Testis (tissue), 3 donors: ENCODE data around the gene SH3YL1. TPM values are rescaled to one million over a fixed set of nuclear protein-coding genes. Genes with fewer than 3 reads are reported as not detected.

Experiments used
- DNase-seq: peaks from one replicate; pipeline ENCODE4 v3.0.0-alpha.2; 2019
- H3K27ac ChIP-seq, 2 donors: fragments of 200-600 bp; sonication (generic); one replicate each; pipeline ENCODE4 v1.5.1; 2019
- H3K27me3 ChIP-seq: fragments of 200-600 bp; sonication (generic); one replicate; pipeline ENCODE4 v1.5.1; 2019
- H3K36me3 ChIP-seq: fragments of 200-600 bp; sonication (generic); one replicate; pipeline ENCODE4 v1.5.1; 2017; ENCODE audit warnings: low read depth; ENCODE audit errors: missing control alignments
- H3K4me1 ChIP-seq: fragments of 200-600 bp; sonication (generic); one replicate; pipeline ENCODE4 v1.5.1; 2019
- H3K4me3 ChIP-seq, 2 donors: fragments of 200-600 bp; sonication (generic); one replicate each; pipeline ENCODE4 v1.5.1; 2017 to 2019
- H3K9me3 ChIP-seq: fragments of 200-600 bp; sonication (generic); one replicate; pipeline ENCODE4 v1.5.1; 2017
- POLR2A ChIP-seq: fragments of 450-650 bp; IDR thresholded peaks from one replicate; pipeline ENCODE4 v1.6.1; 2017; ENCODE audit warnings: antibody characterized with exemption, mild to moderate bottlenecking, moderate library complexity
- WGBS, 2 donors: methylation state at CpG; one replicate each; pipeline ENCODE4 v1.1.5; 2018; 5-methylcytosine and 5-hydroxymethylcytosine counted together
- intact Hi-C: fragments of 100-400 bp; cut with DNase I; formaldehyde crosslinking; loops from one replicate; pipeline ENCODE4 v1.15.1; 2023; ENCODE audit warnings: low total_unique reads
- polyA plus RNA-seq: library from polyadenylated mRNA; stranded (reverse); fragments of 350-450 nt; fragmentation: Illumina TruSeq; extraction: RNeasy Lipid Tissue Mini Kit (QIAGEN cat#74804); gene quantifications from one replicate; pipeline ENCODE4 v1.2.3, GENCODE V29; 2014; ENCODE audit warnings: low read depth, low replicate concordance; ENCODE audit not compliant: insufficient read depth
- total RNA-seq, 2 donors: library from RNA; depleted of rRNA; stranded (reverse); fragments of >200 nt; gene quantifications; one replicate each; pipeline ENCODE4 v1.2.3, GENCODE V29; 2016
- TF ChIP-seq, protein P1 (sequence below), 3 experiments: fragments of 450-650 bp in 2 of 3; fragments of 200-600 bp in 1 of 3; sonication (generic) in 1 of 3; IDR thresholded peaks; one replicate each; pipeline ENCODE4 v1.5.1; 2016 to 2019; ENCODE audit warnings: antibody characterized with exemption in 3 of 3, mild to moderate bottlenecking in 2 of 3, moderate library complexity in 1 of 3

The SH3YL1 gene
- total and polyA plus RNA-seq, 3 donors from 2014 or later = 55.0 to 92.3 (median 73.7) TPM

DNA sequence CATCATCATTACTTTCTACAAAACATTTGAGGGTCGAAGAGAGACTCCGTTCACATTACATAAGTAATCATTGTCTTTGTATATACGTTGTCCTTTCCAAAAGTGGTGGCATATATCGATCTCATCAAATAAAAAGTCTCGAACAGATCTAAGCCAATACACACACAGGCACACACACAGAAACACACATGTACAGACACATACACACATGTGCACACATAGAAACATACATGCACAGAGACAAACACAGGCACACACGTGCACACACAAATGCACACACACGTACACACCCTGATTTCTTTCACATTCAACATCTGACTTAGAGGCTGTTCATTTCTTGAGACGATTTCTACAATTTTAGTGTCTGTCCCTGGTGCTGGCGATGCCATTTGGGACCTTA, 41.5 kb upstream of the SH3YL1 start:
- TF ChIP-seq POLR2A = no peak
- TF ChIP-seq, protein P1, sequence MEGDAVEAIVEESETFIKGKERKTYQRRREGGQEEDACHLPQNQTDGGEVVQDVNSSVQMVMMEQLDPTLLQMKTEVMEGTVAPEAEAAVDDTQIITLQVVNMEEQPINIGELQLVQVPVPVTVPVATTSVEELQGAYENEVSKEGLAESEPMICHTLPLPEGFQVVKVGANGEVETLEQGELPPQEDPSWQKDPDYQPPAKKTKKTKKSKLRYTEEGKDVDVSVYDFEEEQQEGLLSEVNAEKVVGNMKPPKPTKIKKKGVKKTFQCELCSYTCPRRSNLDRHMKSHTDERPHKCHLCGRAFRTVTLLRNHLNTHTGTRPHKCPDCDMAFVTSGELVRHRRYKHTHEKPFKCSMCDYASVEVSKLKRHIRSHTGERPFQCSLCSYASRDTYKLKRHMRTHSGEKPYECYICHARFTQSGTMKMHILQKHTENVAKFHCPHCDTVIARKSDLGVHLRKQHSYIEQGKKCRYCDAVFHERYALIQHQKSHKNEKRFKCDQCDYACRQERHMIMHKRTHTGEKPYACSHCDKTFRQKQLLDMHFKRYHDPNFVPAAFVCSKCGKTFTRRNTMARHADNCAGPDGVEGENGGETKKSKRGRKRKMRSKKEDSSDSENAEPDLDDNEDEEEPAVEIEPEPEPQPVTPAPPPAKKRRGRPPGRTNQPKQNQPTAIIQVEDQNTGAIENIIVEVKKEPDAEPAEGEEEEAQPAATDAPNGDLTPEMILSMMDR (IDR thresholded peaks at IDR 0.05) = no peak
- intact Hi-C loops = no loop called here
- 92% methylated on average over 9 of the region's 9 CpGs for WGBS, 2 donors
- no peak overlapping the region for H3K4me3 ChIP-seq
- H3K4me1 ChIP-seq = no peaks in the 10 kb centered on the region
- H3K27me3 ChIP-seq = no peaks in the 10 kb centered on the region
- DNase-seq = no peak
- no peaks in the 10 kb centered on the region for H3K9me3 ChIP-seq
- no peak overlapping the region for H3K27ac ChIP-seq
- H3K36me3 ChIP-seq = no peaks in the 10 kb centered on the region

DNA sequence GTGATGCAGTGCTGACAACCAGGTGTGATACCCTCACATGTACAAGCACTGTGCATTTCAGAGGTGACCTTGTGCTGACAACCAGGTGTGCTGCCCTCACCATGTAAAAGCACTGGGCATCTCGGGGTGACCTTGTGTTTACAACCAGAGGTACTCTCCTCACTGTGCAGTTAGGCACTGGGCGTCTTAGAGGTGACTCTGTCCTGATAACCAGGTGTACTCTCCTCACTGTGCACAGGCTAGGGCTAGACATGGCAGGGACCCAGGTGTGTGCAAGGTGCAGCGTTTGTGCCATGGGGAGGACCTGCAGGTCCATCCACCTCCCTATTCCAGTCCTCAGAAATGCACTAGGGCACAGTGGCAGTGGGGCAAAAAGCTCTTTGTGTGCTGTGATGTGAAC, 32.5 kb upstream of the SH3YL1 start:
- H3K36me3 ChIP-seq = no peaks in the 10 kb centered on the region
- no peak overlapping the region for H3K27ac ChIP-seq
- WGBS, 2 donors = 74 to 77% methylated on average over 3 of the region's 3 CpGs
- DNase-seq = no peak
- intact Hi-C loops = no loop called here
- H3K27me3 ChIP-seq = no peaks in the 10 kb centered on the region
- H3K9me3 ChIP-seq = no peaks in the 10 kb centered on the region
- H3K4me1 ChIP-seq = no peaks in the 10 kb centered on the region
- TF ChIP-seq, protein P1 (IDR thresholded peaks at IDR 0.05) = no peak
- TF ChIP-seq POLR2A = no peak
- H3K4me3 ChIP-seq = no peak overlapping the region

DNA sequence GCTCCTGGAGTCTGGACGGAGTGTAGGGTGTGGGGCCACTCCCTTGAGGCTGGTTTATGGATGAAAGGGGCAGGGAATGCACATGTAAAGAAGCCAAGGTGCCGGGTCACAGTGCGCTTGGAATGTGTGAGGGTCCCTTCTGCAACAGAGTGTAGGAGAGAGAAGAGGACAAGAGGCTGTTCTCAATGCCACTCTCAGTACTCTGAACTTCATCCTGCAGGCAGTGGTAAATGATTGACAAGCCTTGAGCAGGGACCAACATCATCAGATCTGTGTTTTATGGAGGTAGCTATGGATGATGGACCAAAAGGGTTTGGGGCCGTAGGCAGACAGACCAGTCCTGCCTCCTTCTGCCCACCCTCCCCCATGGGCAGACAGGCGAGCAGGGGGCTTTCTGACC, 31.3 kb upstream of the SH3YL1 start:
- DNase-seq = no peak
- Histone ChIP-seq H3K27me3 (no peaks in the 10 kb centered on the region), H3K4me1 (no peaks in the 10 kb centered on the region), H3K9me3 (no peaks in the 10 kb centered on the region), H3K36me3 (no peaks in the 10 kb centered on the region), H3K27ac (no peak overlapping the region), H3K4me3 (no peak overlapping the region)
- 87 to 91% methylated on average over 5 of the region's 5 CpGs for WGBS, 2 donors
- intact Hi-C loops = no loop called here
- TF ChIP-seq POLR2A = no peak
- TF ChIP-seq, protein P1 (IDR thresholded peaks at IDR 0.05) = no peak

DNA sequence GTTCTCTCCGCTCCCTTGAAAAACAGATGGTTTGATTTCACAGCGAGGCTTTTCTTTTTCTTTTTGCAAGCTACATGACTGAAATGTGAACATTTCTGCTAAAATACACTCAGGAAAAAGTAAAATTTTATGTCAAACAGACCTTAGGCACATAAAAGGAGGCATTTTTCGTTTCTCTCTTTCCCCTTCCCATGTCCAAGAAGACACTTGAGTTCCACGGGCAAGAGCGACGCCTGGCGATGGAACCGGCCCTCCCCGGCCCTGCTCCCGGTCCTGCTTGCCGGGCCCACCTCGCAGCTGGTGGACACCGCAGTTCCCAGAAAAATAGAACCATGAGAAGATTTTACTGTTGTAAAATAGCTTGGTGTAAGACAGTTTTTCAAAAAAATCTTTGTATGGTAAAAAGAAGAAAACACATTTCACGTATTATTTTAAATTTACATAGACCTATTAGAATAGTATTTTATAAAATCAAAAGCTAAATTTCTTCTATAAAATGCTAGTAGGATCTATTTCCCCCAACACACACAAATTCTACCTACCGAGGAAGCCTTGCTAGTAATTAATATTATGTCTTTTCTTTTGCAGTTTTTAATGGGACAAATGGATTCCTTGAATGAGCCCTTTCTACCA, 26.4 kb upstream of the SH3YL1 start:
- DNase-seq = peak; percentile 90
- no peaks in the 10 kb centered on the region for H3K27me3 ChIP-seq
- H3K9me3 ChIP-seq = no peaks in the 10 kb centered on the region
- H3K4me3 ChIP-seq = peak overlapping the region; percentile 48 to 66
- no peaks in the 10 kb centered on the region for H3K36me3 ChIP-seq
- intact Hi-C loops = no loop called here
- H3K27ac ChIP-seq = peak overlapping the region; percentile 23 to 86
- no peak for TF ChIP-seq POLR2A
- TF ChIP-seq, protein P1 (IDR thresholded peaks at IDR 0.05) = peak; percentile 62 to 75 (median 65)
- peaks cover 6% of the 10 kb centered on the region for H3K4me1 ChIP-seq
- WGBS, 2 donors = 6 to 7% methylated on average over 15 of the region's 15 CpGs
